ENCODE results near the gene URAD.
"Not testable (repeated sequence)": the region's sequence is repeated elsewhere in the genome, so short reads cannot be mapped to it uniquely, and the experiment has no call there.

The URAD gene

GRCh38 chr13:27988520-27988919, at the start of gene URAD:
URAD (minus strand) TSS chr13:27988693; CDS start chr13:27988637, 56 bp downstream.
- DNase-seq, result no peak

- DNase-seq, result no peak
Measured at GRCh38 chr13:28037399-28037798, 48.9 kb upstream of the URAD start.

- no peak for DNase-seq
Measured at GRCh38 chr13:28035146-28035782, 46.8 kb upstream of the URAD start.

GRCh38 chr13:28033894-28034655, 45.6 kb upstream of the URAD start:
- DNase-seq, result no peak

- not testable (repeated sequence) for DNase-seq
Measured at GRCh38 chr13:28032438-28032837, 43.9 kb upstream of the URAD start.

GRCh38 chr13:28031896-28032288, 43.4 kb upstream of the URAD start:
- DNase-seq, result no peak

GRCh38 chr13:28031220-28031895, 42.9 kb upstream of the URAD start:
- no peak for DNase-seq

- no peak for DNase-seq
Measured at GRCh38 chr13:28027607-28028364, 39.3 kb upstream of the URAD start.

GRCh38 chr13:28027071-28027470, 38.6 kb upstream of the URAD start:
- DNase-seq, result no peak

- no peak for DNase-seq
Measured at GRCh38 chr13:28026508-28026907, 38.0 kb upstream of the URAD start.

- DNase-seq, result peak; percentile 12
Measured at GRCh38 chr13:28022848-28023518, 34.5 kb upstream of the URAD start.

- no peak for DNase-seq
Measured at GRCh38 chr13:28014301-28014700, 25.8 kb upstream of the URAD start.

GRCh38 chr13:28013482-28013881, 25.0 kb upstream of the URAD start:
- DNase-seq, result no peak

GRCh38 chr13:28012896-28013295, 24.4 kb upstream of the URAD start:
- no peak for DNase-seq

GRCh38 chr13:28012383-28012782, 23.9 kb upstream of the URAD start:
- no peak for DNase-seq

- no peak for DNase-seq
Measured at GRCh38 chr13:28010046-28010445, 21.6 kb upstream of the URAD start.

GRCh38 chr13:28005016-28005415, 16.5 kb upstream of the URAD start:
- not testable (repeated sequence) for DNase-seq

- no peak for DNase-seq
Measured at GRCh38 chr13:28002886-28003698, 14.6 kb upstream of the URAD start.

- no peak for DNase-seq
Measured at GRCh38 chr13:28001837-28002473, 13.5 kb upstream of the URAD start.

- DNase-seq, result no peak
Measured at GRCh38 chr13:28001049-28001448, 12.6 kb upstream of the URAD start.

- no peak for DNase-seq
Measured at GRCh38 chr13:28000567-28000966, 12.1 kb upstream of the URAD start.
